Measurements from ENCODE around the gene EDN3.
"Not testable (repeated sequence)": the region's sequence is repeated elsewhere in the genome, so short reads cannot be mapped to it uniquely, and the experiment has no call there.

EDN3 gene

GRCh38 chr20:59341285-59342022 lies 41.0 kb downstream of the EDN3 start:
- H3K23ac ChIP-seq (ENCODE audit: low read length); H2BK5ac ChIP-seq (ENCODE audit: low read depth, low read length, poor library complexity); H4K8ac ChIP-seq (ENCODE audit: low read depth, low read length); H3K27me3 ChIP-seq (ENCODE audit: insufficient read depth, low read length); H3K18ac ChIP-seq (ENCODE audit: low read length); H4K91ac ChIP-seq (ENCODE audit: low read depth, low read length); H3K9ac ChIP-seq (ENCODE audit: low read length); H3K9me3 ChIP-seq (ENCODE audit: insufficient read depth, low read depth, low read length); H3K27ac ChIP-seq (ENCODE audit: low read depth, low read length); H2BK120ac ChIP-seq (ENCODE audit: insufficient read depth, low read length, poor library complexity); H2BK12ac ChIP-seq (ENCODE audit: low read length); H3K79me2 ChIP-seq (ENCODE audit: control insufficient read depth, insufficient read depth, low read length, poor library complexity); H2AK5ac ChIP-seq (ENCODE audit: low read length); H3K79me1 ChIP-seq (ENCODE audit: low read length); H2AFZ ChIP-seq (ENCODE audit: insufficient read depth, low read length, poor library complexity); H3K14ac ChIP-seq (ENCODE audit: low read length); H4K12ac ChIP-seq (ENCODE audit: low read depth, low read length); H3K4ac ChIP-seq (ENCODE audit: low read depth, low read length); DNase-seq; H3K4me2 ChIP-seq (ENCODE audit: low read length); H3K36me3 ChIP-seq (ENCODE audit: control insufficient read depth in 1 of 2, insufficient read depth in 2 of 2, low read length in 2 of 2); H3K4me1 ChIP-seq (ENCODE audit: control insufficient read depth in 1 of 2, insufficient read depth in 2 of 2, low read length in 2 of 2): not testable (repeated sequence)
- peak overlapping the region; percentile 42 for H3K4me3 ChIP-seq (ENCODE audit: low read depth, low read length)
- no CpG with 5 or more reads among the region's 4 CpGs for WGBS (ENCODE audit: extremely low coverage, insufficient coverage, insufficient read length)

- Histone ChIP-seq H3K9ac (ENCODE audit: low read length) (no peak overlapping the region), H3K79me2 (ENCODE audit: control insufficient read depth, insufficient read depth, low read length, poor library complexity) (no peaks in the 10 kb centered on the region), H2BK5ac (ENCODE audit: low read depth, low read length, poor library complexity) (no peak overlapping the region), H3K9me3 (ENCODE audit: insufficient read depth, low read depth, low read length) (no peaks in the 10 kb centered on the region), H3K79me1 (ENCODE audit: low read length) (no peaks in the 10 kb centered on the region), H3K18ac (ENCODE audit: low read length) (no peak overlapping the region), H2AK5ac (ENCODE audit: low read length) (no peak overlapping the region), H3K14ac (ENCODE audit: low read length) (no peak overlapping the region), H3K23ac (ENCODE audit: low read length) (no peak overlapping the region), H3K4ac (ENCODE audit: low read depth, low read length) (no peak overlapping the region), H3K4me2 (ENCODE audit: low read length) (no peak overlapping the region), H4K12ac (ENCODE audit: low read depth, low read length) (no peak overlapping the region), H3K27ac (ENCODE audit: low read depth, low read length) (no peak overlapping the region), H4K91ac (ENCODE audit: low read depth, low read length) (no peak overlapping the region), H3K4me1 (ENCODE audit: control insufficient read depth in 1 of 2, insufficient read depth in 2 of 2, low read length in 2 of 2) (no peaks in the 10 kb centered on the region), H3K36me3 (ENCODE audit: control insufficient read depth in 1 of 2, insufficient read depth in 2 of 2, low read length in 2 of 2) (no peaks in the 10 kb centered on the region), H2AFZ (ENCODE audit: insufficient read depth, low read length, poor library complexity) (no peak overlapping the region), H2BK120ac (ENCODE audit: insufficient read depth, low read length, poor library complexity) (no peak overlapping the region), H2BK12ac (ENCODE audit: low read length) (no peak overlapping the region), H4K8ac (ENCODE audit: low read depth, low read length) (no peak overlapping the region), H3K27me3 (ENCODE audit: insufficient read depth, low read length) (peaks cover 4% of the 10 kb centered on the region), H3K4me3 (ENCODE audit: low read depth, low read length) (no peak overlapping the region)
- DNase-seq, result no peak
- no CpG with 5 or more reads among the region's 28 CpGs for WGBS (ENCODE audit: extremely low coverage, insufficient coverage, insufficient read length)
Observed at GRCh38 chr20:59342023-59342957, 41.9 kb downstream of the EDN3 start.

GRCh38 chr20:59346061-59346460 lies 45.6 kb downstream of the EDN3 start:
- Histone ChIP-seq H3K27ac (ENCODE audit: low read depth, low read length) (no peak overlapping the region), H3K4me3 (ENCODE audit: low read depth, low read length) (no peak overlapping the region), H4K12ac (ENCODE audit: low read depth, low read length) (no peak overlapping the region), H2AK5ac (ENCODE audit: low read length) (no peak overlapping the region), H3K18ac (ENCODE audit: low read length) (no peak overlapping the region), H3K36me3 (ENCODE audit: control insufficient read depth in 1 of 2, insufficient read depth in 2 of 2, low read length in 2 of 2) (no peaks in the 10 kb centered on the region), H4K8ac (ENCODE audit: low read depth, low read length) (no peak overlapping the region), H2BK12ac (ENCODE audit: low read length) (no peak overlapping the region), H3K79me2 (ENCODE audit: control insufficient read depth, insufficient read depth, low read length, poor library complexity) (no peaks in the 10 kb centered on the region), H4K91ac (ENCODE audit: low read depth, low read length) (no peak overlapping the region), H3K27me3 (ENCODE audit: insufficient read depth, low read length) (peaks cover 4% of the 10 kb centered on the region), H3K9me3 (ENCODE audit: insufficient read depth, low read depth, low read length) (peaks cover 2% of the 10 kb centered on the region), H3K9ac (ENCODE audit: low read length) (no peak overlapping the region), H2AFZ (ENCODE audit: insufficient read depth, low read length, poor library complexity) (no peak overlapping the region), H3K79me1 (ENCODE audit: low read length) (no peaks in the 10 kb centered on the region), H3K4me1 (ENCODE audit: control insufficient read depth in 1 of 2, insufficient read depth in 2 of 2, low read length in 2 of 2) (no peaks in the 10 kb centered on the region), H3K23ac (ENCODE audit: low read length) (no peak overlapping the region), H3K14ac (ENCODE audit: low read length) (no peak overlapping the region), H2BK5ac (ENCODE audit: low read depth, low read length, poor library complexity) (no peak overlapping the region), H3K4me2 (ENCODE audit: low read length) (no peak overlapping the region), H2BK120ac (ENCODE audit: insufficient read depth, low read length, poor library complexity) (no peak overlapping the region), H3K4ac (ENCODE audit: low read depth, low read length) (no peak overlapping the region)
- no CpG with 5 or more reads among the region's 2 CpGs for WGBS (ENCODE audit: extremely low coverage, insufficient coverage, insufficient read length)
- no peak for DNase-seq

- Histone ChIP-seq H3K9ac (ENCODE audit: low read length) (no peak overlapping the region), H3K4me2 (ENCODE audit: low read length) (no peak overlapping the region), H2BK120ac (ENCODE audit: insufficient read depth, low read length, poor library complexity) (no peak overlapping the region), H3K36me3 (ENCODE audit: control insufficient read depth in 1 of 2, insufficient read depth in 2 of 2, low read length in 2 of 2) (no peaks in the 10 kb centered on the region), H2BK5ac (ENCODE audit: low read depth, low read length, poor library complexity) (no peak overlapping the region), H3K23ac (ENCODE audit: low read length) (no peak overlapping the region), H3K79me2 (ENCODE audit: control insufficient read depth, insufficient read depth, low read length, poor library complexity) (no peaks in the 10 kb centered on the region), H4K12ac (ENCODE audit: low read depth, low read length) (no peak overlapping the region), H3K4me3 (ENCODE audit: low read depth, low read length) (no peak overlapping the region), H2BK12ac (ENCODE audit: low read length) (no peak overlapping the region), H3K18ac (ENCODE audit: low read length) (no peak overlapping the region), H4K8ac (ENCODE audit: low read depth, low read length) (no peak overlapping the region), H3K79me1 (ENCODE audit: low read length) (no peaks in the 10 kb centered on the region), H3K14ac (ENCODE audit: low read length) (no peak overlapping the region), H3K9me3 (ENCODE audit: insufficient read depth, low read depth, low read length) (peaks cover 2% of the 10 kb centered on the region), H3K27ac (ENCODE audit: low read depth, low read length) (no peak overlapping the region), H4K91ac (ENCODE audit: low read depth, low read length) (no peak overlapping the region), H3K4me1 (ENCODE audit: control insufficient read depth in 1 of 2, insufficient read depth in 2 of 2, low read length in 2 of 2) (no peaks in the 10 kb centered on the region), H2AFZ (ENCODE audit: insufficient read depth, low read length, poor library complexity) (no peak overlapping the region), H3K4ac (ENCODE audit: low read depth, low read length) (no peak overlapping the region), H2AK5ac (ENCODE audit: low read length) (no peak overlapping the region), H3K27me3 (ENCODE audit: insufficient read depth, low read length) (no peaks in the 10 kb centered on the region)
- DNase-seq, result no peak
- WGBS (ENCODE audit: extremely low coverage, insufficient coverage, insufficient read length), result no CpG with 5 or more reads among the region's 1 CpG
Observed at GRCh38 chr20:59349277-59349676, 48.9 kb downstream of the EDN3 start.
